ENCODE results near the gene NID1.

GRCh38 chr1:235938709-235939479 lies 126.0 kb downstream of the NID1 start:
- no peak for TF ChIP-seq CTCF (IDR thresholded peaks at IDR 0.05; ENCODE audit: poor library complexity, severe bottlenecking)
- TF ChIP-seq RAD21 (conservative IDR thresholded peaks at IDR 0.05): no peak
- TF ChIP-seq POLR2AphosphoS5 (IDR thresholded peaks at IDR 0.05): no peak
- TF ChIP-seq TAF1 (IDR thresholded peaks at IDR 0.05; ENCODE audit: low read depth): no peak
- no peak for TF ChIP-seq EZH2 (IDR thresholded peaks at IDR 0.05; ENCODE audit: borderline replicate concordance, insufficient read depth, low read length, poor library complexity, severe bottlenecking)
- no peak for TF ChIP-seq SMC3 (conservative IDR thresholded peaks at IDR 0.05; ENCODE audit: poor library complexity)
- no peak for TF ChIP-seq MXI1 (conservative IDR thresholded peaks at IDR 0.05; ENCODE audit: poor library complexity, severe bottlenecking)
- peak; percentile 65 for TF ChIP-seq EP300 (conservative IDR thresholded peaks at IDR 0.05; ENCODE audit: poor library complexity, severe bottlenecking)
- no peak for TF ChIP-seq REST (IDR thresholded peaks at IDR 0.05; ENCODE audit: borderline replicate concordance)
